GM19023 (cell line): Measurements from ENCODE around the gene CDHR2.

Experiments
- ATAC-seq: cut with Tn5 transposase; IDR thresholded peaks from one replicate; pipeline ENCODE4 v1.9.1; 2021; ENCODE audit warnings: mild to moderate bottlenecking, moderate library complexity; ENCODE audit not compliant: unreplicated experiment

Gene CDHR2

DNA sequence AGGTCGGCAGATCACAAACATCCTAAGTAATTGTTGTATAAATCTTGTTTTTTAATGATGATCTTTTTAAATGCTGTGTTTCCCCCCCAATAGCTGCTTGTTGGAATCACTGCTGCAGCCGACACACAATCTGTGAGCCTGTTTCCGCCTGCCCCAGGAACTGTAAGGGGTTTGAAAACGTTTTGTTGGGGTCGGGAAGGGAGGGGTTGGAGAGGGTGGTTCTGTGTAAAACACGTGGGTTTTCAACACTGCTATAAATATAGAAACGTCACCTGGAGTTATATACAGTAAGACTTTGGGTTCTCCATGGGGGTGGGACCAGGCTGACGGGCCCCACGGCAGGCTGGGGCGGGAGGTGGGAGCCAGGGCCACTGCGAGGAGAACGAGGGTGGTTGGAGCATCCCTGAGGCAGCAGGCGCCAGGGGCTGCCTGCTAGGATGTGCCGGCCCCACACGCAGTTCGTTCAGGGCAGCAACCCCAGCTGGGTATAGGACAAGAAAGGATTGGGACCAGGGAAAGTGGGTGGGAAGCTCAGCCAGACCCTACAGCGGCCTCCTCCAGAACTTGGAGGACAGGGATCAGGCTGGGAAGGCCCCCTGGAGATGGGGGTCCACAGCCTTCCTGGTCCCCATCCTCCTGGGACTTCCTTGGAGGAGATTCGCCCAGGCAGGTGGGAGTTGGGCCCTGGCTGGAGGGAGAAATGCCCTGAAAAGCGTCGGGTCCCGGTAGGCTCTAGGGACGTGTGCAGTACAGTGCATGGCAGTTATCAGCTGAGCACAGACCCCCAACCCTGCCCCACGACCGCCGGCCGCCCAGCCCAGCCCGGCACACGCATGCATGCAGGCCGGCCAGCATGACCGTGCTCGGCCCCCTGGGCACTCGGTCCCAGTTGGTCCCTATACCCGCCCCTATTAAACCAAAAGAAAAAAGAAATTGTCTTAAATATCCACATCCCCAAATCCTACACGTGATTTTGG is 21.6 kb upstream of the CDHR2 start:
- ATAC-seq: no peak

DNA sequence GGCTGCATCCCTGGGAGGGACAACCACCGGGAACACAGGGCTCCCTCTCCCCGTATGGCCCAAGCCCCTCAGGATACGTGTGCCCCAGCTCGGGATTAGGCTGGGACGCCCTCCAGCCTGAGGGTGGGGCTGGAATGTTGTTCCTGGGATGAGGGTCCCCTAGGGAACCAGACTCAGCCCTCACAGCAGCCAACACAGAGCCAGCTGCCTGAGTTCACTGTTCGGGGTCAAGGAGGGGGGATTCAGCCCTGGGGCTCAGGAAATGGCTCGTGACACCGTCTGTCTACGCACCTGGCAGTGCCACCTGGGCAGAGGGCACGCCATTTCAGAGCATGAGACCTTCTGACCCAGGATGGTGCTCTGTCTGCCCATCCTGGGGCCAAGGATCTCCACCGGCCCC is 20.8 kb upstream of the CDHR2 start:
- ATAC-seq: no peak

GRCh38 chr5:176528761-176529115 is 20.4 kb upstream of the CDHR2 start:
- ATAC-seq: no peak

- ATAC-seq: no peak
Observed at GRCh38 chr5:176529116-176529740, 19.9 kb upstream of the CDHR2 start.

GRCh38 chr5:176529741-176530141 is 19.4 kb upstream of the CDHR2 start:
- no peak for ATAC-seq

DNA sequence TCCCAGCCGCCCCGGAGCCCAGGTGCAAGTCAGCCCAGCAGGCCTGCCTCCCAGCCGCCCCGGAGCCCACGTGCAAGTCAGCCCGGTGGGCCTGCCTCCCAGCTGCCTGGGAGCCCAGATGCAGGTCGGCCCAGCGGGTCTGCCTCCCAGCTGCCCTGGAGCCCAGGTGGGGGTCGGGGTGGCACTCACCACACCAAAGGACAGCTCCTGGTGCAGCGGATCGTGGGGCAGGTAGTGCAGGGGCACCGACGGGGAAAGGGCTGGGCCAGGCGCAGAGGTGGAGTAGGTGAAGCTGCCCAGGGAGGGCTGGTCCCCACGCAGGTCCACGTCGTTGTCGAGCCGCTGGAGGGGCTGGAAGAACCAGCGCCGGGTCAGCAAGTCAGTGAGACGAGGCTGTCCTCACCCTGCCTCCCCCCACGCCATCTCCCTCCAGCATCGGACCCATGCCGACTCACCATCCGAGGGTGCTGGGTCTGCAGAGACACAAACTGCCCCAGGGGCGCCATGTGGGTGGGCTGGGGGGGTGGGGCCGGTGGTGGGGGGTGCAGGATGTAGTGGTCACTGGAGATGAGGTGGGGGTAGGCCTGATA is 18.7 kb upstream of the CDHR2 start:
- no peak for ATAC-seq

DNA sequence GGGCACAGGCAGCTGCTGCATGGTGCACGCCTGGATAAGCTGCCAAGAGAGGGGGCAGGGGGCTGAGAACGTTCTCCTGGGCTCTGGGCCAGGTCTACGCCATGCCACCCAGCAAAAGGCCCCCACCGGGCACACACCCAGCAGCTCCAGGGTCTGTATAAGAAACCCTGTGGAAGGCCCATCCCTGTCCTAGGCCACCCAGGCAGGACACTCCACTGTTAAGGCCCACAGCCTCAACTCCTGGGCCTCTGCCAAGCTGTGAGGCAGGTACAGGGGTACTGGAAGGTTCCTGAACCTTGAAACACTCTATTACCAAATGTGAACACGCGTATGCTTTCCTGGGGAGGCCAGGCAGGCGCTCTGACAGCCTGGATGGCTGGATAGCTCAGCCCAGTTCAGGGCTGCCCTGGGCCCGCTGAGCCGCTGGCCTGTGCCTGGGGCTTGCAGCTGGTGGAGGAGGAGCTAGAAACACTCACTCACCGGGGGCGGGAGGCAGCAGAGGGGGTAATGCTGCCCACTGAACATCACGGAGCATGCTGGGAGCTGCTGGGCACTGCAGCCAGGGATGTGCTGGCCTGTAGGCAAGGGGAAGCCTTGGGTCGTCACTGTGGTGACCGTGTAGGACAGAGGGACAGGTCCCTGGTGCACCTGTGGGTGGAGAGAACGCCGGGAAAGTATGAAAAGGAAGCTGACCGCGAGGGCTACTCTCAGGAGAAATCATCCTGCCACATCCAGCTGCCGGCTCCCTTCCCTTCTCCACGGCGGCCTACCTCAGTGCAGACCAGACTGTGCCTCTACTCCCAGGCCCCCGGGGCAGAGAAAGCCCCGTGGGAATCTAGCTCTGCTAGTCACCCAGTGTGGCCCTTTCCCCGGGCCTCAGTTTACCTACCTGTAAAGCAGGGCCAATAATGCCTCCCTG is 17.9 kb upstream of the CDHR2 start:
- ATAC-seq: no peak

DNA sequence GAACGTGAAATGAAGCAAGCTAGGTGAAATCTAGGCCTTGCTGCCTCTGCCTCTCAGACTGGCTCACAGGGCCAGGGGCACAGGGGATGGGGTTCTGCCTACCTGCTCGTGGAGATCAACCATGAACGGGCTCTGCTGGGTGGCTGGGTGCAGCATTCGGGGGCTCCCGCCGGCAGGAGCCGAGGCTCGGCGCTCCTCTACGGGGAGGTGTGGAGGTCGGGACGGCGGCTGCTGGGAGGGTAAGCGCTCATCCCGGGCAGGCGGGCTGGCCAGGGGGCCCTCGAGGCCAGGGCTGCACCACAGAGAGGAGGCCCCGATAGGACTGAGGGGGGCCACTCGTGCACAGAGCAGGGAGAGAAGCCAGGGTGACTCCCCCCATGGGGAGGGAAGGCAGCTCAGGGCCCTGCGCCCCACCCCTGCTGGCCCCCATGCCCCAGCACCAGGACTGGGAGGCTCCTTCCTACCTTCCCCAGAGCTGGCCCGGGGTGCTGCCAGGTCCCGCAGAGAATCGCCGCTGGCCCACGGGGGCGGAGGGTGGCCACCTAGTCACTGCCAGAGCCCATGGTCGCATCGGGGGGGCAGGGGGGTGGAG is 17.1 kb upstream of the CDHR2 start:
- no peak for ATAC-seq

- ATAC-seq: no peak
Observed at GRCh38 chr5:176532795-176533194, 16.3 kb upstream of the CDHR2 start.

DNA sequence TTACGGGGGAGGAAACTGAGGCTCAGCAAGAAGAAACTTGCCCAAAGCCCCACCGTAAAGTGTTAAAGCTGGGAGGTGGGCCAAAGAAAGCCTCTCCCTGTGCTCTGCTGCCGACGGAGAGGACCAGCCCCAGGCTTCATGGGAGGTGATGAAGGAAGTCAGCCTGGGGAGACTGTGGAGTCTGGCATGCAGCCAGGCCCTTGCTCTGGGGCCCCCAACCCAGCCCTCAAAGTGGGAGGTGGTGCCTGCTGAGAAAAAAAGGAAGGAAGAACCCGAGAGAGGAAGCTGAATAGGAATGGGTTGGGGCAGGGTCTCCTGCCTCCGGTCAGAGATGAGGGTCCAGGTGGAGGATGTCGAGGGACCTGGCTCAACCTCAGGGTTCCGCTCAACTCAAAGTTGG is 15.8 kb upstream of the CDHR2 start:
- ATAC-seq: no peak

- no peak for ATAC-seq
Observed at GRCh38 chr5:176533894-176534611, 15.1 kb upstream of the CDHR2 start.

DNA sequence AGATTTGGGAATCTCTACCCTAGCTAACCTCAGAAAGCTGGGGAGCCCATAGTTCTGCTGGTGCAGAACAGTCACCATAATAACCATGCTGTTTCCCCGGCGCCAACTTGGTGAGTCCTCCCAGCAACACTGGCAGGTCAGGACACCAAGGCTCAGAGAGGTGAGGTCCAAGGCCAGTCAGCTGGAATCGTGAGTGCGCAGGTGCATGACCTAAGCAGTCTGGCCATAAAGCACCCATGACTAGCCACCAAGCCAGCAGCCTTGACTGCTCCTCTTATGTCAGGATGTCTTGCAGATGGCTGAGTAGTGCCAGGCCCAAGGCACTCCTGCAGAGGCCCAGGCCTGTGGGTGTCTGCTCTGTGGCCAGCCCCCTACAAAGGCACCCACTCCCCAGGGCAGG is 14.5 kb upstream of the CDHR2 start:
- no peak for ATAC-seq

GRCh38 chr5:176535101-176535663 is 14.0 kb upstream of the CDHR2 start:
- no peak for ATAC-seq

GRCh38 chr5:176535664-176536131 is 13.4 kb upstream of the CDHR2 start:
- no peak for ATAC-seq

- ATAC-seq: peak; percentile 20
Observed at GRCh38 chr5:176536132-176536901, 12.8 kb upstream of the CDHR2 start.

GRCh38 chr5:176536902-176537553 is 12.1 kb upstream of the CDHR2 start, which contains the start of gene RNF44:
RNF44 (minus strand) TSS chr5:176537402; CDS start chr5:176532472, 4,930 bp downstream.
- ATAC-seq: peak; percentile 60

GRCh38 chr5:176537554-176538229 is 11.4 kb upstream of the CDHR2 start:
- peak; percentile 70 for ATAC-seq
